ENCODE measurements around the gene DPP3.
"Not testable (repeated sequence)": the region's sequence is repeated elsewhere in the genome, so short reads cannot be mapped to it uniquely, and the experiment has no call there.

DPP3 gene

DNA sequence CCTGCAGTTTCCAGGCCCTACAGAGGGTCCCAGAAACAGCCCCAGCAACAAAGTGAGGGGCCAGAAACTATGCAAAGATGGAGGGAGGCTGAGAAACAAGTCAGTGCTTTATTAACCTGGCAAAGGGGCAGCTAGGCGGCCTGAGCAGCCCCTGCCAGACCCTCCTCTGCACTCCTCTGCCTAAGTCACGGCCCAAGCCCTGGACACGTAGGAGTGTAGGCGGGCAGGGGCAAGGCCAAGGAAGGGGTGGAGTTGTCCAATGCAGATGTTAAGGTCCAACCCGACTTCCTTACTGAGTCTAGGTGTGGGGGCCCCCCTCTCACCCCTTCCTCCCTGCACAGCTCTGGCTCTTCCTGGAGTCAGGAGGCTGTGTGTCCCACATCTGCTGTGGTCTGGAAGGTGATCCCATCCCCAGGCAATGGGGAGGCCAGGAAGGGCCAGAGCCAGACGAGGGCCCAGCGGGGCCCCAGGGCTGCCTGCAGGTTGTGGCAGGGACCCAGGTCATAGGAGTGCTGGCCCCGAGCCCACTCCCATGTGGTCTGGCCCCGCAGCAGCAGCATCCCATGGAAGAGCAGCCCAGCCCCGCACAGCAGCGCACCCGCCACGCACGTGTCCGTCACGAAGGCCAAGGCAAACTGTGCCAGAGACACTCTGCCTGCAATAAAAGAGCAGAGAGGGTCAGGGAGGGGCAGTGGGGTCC, 59.1 kb downstream of the DPP3 start:
- Histone ChIP-seq H3K36me3 (ENCODE audit: control insufficient read depth in 1 of 2, insufficient read depth in 2 of 2, low read length in 2 of 2) (peaks cover 10 to 15% of the 10 kb centered on the region in 2 experiments), H3K4me2 (ENCODE audit: low read length) (no peak overlapping the region), H2BK12ac (ENCODE audit: low read length) (no peak overlapping the region), H3K4ac (ENCODE audit: low read depth, low read length) (no peak overlapping the region), H3K9me3 (ENCODE audit: insufficient read depth, low read depth, low read length) (peaks cover 5% of the 10 kb centered on the region), H3K4me3 (ENCODE audit: low read depth, low read length) (no peak overlapping the region), H4K91ac (ENCODE audit: low read depth, low read length) (no peak overlapping the region), H3K27me3 (ENCODE audit: insufficient read depth, low read length) (no peaks in the 10 kb centered on the region), H3K27ac (ENCODE audit: low read depth, low read length) (no peak overlapping the region), H3K9ac (ENCODE audit: low read length) (no peak overlapping the region), H2BK120ac (ENCODE audit: insufficient read depth, low read length, poor library complexity) (no peak overlapping the region), H4K12ac (ENCODE audit: low read depth, low read length) (no peak overlapping the region), H3K23ac (ENCODE audit: low read length) (no peak overlapping the region), H3K4me1 (ENCODE audit: control insufficient read depth in 1 of 2, insufficient read depth in 2 of 2, low read length in 2 of 2) (no peaks in the 10 kb centered on the region), H3K18ac (ENCODE audit: low read length) (no peak overlapping the region), H2AFZ (ENCODE audit: insufficient read depth, low read length, poor library complexity) (no peak overlapping the region), H3K79me2 (ENCODE audit: control insufficient read depth, insufficient read depth, low read length, poor library complexity) (no peaks in the 10 kb centered on the region), H3K14ac (ENCODE audit: low read length) (no peak overlapping the region), H2BK5ac (ENCODE audit: low read depth, low read length, poor library complexity) (no peak overlapping the region), H3K79me1 (ENCODE audit: low read length) (no peaks in the 10 kb centered on the region), H4K8ac (ENCODE audit: low read depth, low read length) (no peak overlapping the region), H2AK5ac (ENCODE audit: low read length) (no peak overlapping the region)
- DNase-seq: no peak
- no CpG with 5 or more reads among the region's 16 CpGs for WGBS (ENCODE audit: extremely low coverage, insufficient coverage, insufficient read length)

GRCh38 chr11:66539870-66540213, 59.6 kb downstream of the DPP3 start:
- Histone ChIP-seq H2AFZ (ENCODE audit: insufficient read depth, low read length, poor library complexity) (no peak overlapping the region), H3K18ac (ENCODE audit: low read length) (no peak overlapping the region), H4K8ac (ENCODE audit: low read depth, low read length) (no peak overlapping the region), H3K27me3 (ENCODE audit: insufficient read depth, low read length) (no peaks in the 10 kb centered on the region), H4K12ac (ENCODE audit: low read depth, low read length) (no peak overlapping the region), H3K4me2 (ENCODE audit: low read length) (no peak overlapping the region), H3K27ac (ENCODE audit: low read depth, low read length) (no peak overlapping the region), H3K4ac (ENCODE audit: low read depth, low read length) (no peak overlapping the region), H3K4me1 (ENCODE audit: control insufficient read depth in 1 of 2, insufficient read depth in 2 of 2, low read length in 2 of 2) (no peaks in the 10 kb centered on the region), H3K9ac (ENCODE audit: low read length) (no peak overlapping the region), H3K9me3 (ENCODE audit: insufficient read depth, low read depth, low read length) (peaks cover 5% of the 10 kb centered on the region), H3K79me1 (ENCODE audit: low read length) (no peaks in the 10 kb centered on the region), H3K36me3 (ENCODE audit: control insufficient read depth in 1 of 2, insufficient read depth in 2 of 2, low read length in 2 of 2) (peaks cover 10 to 15% of the 10 kb centered on the region in 2 experiments), H2BK120ac (ENCODE audit: insufficient read depth, low read length, poor library complexity) (no peak overlapping the region), H3K79me2 (ENCODE audit: control insufficient read depth, insufficient read depth, low read length, poor library complexity) (no peaks in the 10 kb centered on the region), H3K4me3 (ENCODE audit: low read depth, low read length) (no peak overlapping the region), H4K91ac (ENCODE audit: low read depth, low read length) (no peak overlapping the region), H2BK5ac (ENCODE audit: low read depth, low read length, poor library complexity) (no peak overlapping the region), H3K14ac (ENCODE audit: low read length) (no peak overlapping the region), H2AK5ac (ENCODE audit: low read length) (no peak overlapping the region), H3K23ac (ENCODE audit: low read length) (no peak overlapping the region), H2BK12ac (ENCODE audit: low read length) (no peak overlapping the region)
- no CpG with 5 or more reads among the region's 10 CpGs for WGBS (ENCODE audit: extremely low coverage, insufficient coverage, insufficient read length)
- no peak for DNase-seq

DNA sequence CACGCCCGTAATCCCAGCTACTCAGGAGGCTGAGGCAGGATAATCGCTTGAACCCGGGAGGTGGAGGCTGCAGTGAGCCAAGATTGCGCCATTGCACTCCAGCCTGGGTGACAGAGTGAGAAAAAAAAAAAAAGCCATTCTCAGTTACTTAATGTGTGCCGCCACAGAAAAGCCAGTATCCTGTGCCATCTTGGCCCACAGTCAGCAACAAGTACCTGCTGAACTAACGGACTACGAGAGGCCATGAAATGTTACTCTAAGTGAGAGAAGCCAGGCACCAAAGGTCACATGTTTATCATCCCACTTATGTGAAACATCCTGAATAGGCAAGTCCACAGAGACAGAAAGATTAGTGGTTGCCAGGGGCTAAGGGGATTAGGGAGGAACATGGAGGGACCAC, 60.4 kb downstream of the DPP3 start:
- WGBS (ENCODE audit: extremely low coverage, insufficient coverage, insufficient read length): no CpG with 5 or more reads among the region's 8 CpGs
- peaks cover 10 to 15% of the 10 kb centered on the region in 2 experiments for H3K36me3 ChIP-seq (ENCODE audit: control insufficient read depth in 1 of 2, insufficient read depth in 2 of 2, low read length in 2 of 2)
- H4K12ac ChIP-seq (ENCODE audit: low read depth, low read length); H3K4ac ChIP-seq (ENCODE audit: low read depth, low read length); H3K27ac ChIP-seq (ENCODE audit: low read depth, low read length); H2AK5ac ChIP-seq (ENCODE audit: low read length); H3K79me2 ChIP-seq (ENCODE audit: control insufficient read depth, insufficient read depth, low read length, poor library complexity); H3K27me3 ChIP-seq (ENCODE audit: insufficient read depth, low read length); H4K8ac ChIP-seq (ENCODE audit: low read depth, low read length); H2BK120ac ChIP-seq (ENCODE audit: insufficient read depth, low read length, poor library complexity); H3K4me1 ChIP-seq (ENCODE audit: control insufficient read depth in 1 of 2, insufficient read depth in 2 of 2, low read length in 2 of 2); H4K91ac ChIP-seq (ENCODE audit: low read depth, low read length); H3K4me3 ChIP-seq (ENCODE audit: low read depth, low read length); H2AFZ ChIP-seq (ENCODE audit: insufficient read depth, low read length, poor library complexity); H3K18ac ChIP-seq (ENCODE audit: low read length); H2BK5ac ChIP-seq (ENCODE audit: low read depth, low read length, poor library complexity); H3K4me2 ChIP-seq (ENCODE audit: low read length); H3K14ac ChIP-seq (ENCODE audit: low read length); DNase-seq; H3K9me3 ChIP-seq (ENCODE audit: insufficient read depth, low read depth, low read length); H3K23ac ChIP-seq (ENCODE audit: low read length); H3K79me1 ChIP-seq (ENCODE audit: low read length); H3K9ac ChIP-seq (ENCODE audit: low read length); H2BK12ac ChIP-seq (ENCODE audit: low read length): not testable (repeated sequence)

GRCh38 chr11:66541892-66542291, 61.7 kb downstream of the DPP3 start:
- no peak overlapping the region for H3K9ac ChIP-seq (ENCODE audit: low read length)

More at GRCh38 chr11:66541892-66542291, 61.7 kb downstream of the DPP3 start:
- Histone ChIP-seq H4K12ac (ENCODE audit: low read depth, low read length) (no peak overlapping the region), H3K4ac (ENCODE audit: low read depth, low read length) (no peak overlapping the region), H3K9me3 (ENCODE audit: insufficient read depth, low read depth, low read length) (peaks cover 5% of the 10 kb centered on the region), H4K8ac (ENCODE audit: low read depth, low read length) (no peak overlapping the region), H2BK120ac (ENCODE audit: insufficient read depth, low read length, poor library complexity) (no peak overlapping the region), H3K4me1 (ENCODE audit: control insufficient read depth in 1 of 2, insufficient read depth in 2 of 2, low read length in 2 of 2) (peaks cover 3 to 5% of the 10 kb centered on the region in 2 experiments), H4K91ac (ENCODE audit: low read depth, low read length) (no peak overlapping the region), H3K27ac (ENCODE audit: low read depth, low read length) (no peak overlapping the region), H3K14ac (ENCODE audit: low read length) (no peak overlapping the region), H3K4me3 (ENCODE audit: low read depth, low read length) (no peak overlapping the region), H3K4me2 (ENCODE audit: low read length) (no peak overlapping the region), H3K27me3 (ENCODE audit: insufficient read depth, low read length) (no peaks in the 10 kb centered on the region), H3K23ac (ENCODE audit: low read length) (no peak overlapping the region), H3K18ac (ENCODE audit: low read length) (no peak overlapping the region), H2BK5ac (ENCODE audit: low read depth, low read length, poor library complexity) (no peak overlapping the region), H3K79me2 (ENCODE audit: control insufficient read depth, insufficient read depth, low read length, poor library complexity) (peaks cover 5% of the 10 kb centered on the region), H2BK12ac (ENCODE audit: low read length) (no peak overlapping the region), H3K36me3 (ENCODE audit: control insufficient read depth in 1 of 2, insufficient read depth in 2 of 2, low read length in 2 of 2) (peaks cover 5 to 13% of the 10 kb centered on the region in 2 experiments), H2AFZ (ENCODE audit: insufficient read depth, low read length, poor library complexity) (no peak overlapping the region), H2AK5ac (ENCODE audit: low read length) (no peak overlapping the region), H3K79me1 (ENCODE audit: low read length) (peaks cover 7% of the 10 kb centered on the region)
- no CpG with 5 or more reads among the region's 4 CpGs for WGBS (ENCODE audit: extremely low coverage, insufficient coverage, insufficient read length)
- DNase-seq: no peak
